AG04450 (cell line): ENCODE results near the gene CHD1L. TPM values are rescaled to one million over a fixed set of nuclear protein-coding genes. Genes with fewer than 3 reads are reported as not detected.

Experiments used
- CTCF ChIA-PET: fragments of 300-600, 350-600 bp; formaldehyde crosslinking; extraction: SDS; loops from one replicate; lab custom pipeline; 2022; ENCODE audit warnings: antibody characterized with exemption, inconsistent platforms; lab: Charles Lee
- POLR2A ChIA-PET: fragments of 350-600 bp; formaldehyde crosslinking; extraction: SDS; loops from one replicate; lab custom pipeline; 2021; ENCODE audit warnings: antibody characterized with exemption, inconsistent platforms; lab: Yijun Ruan, JAX
- DNase-seq: peaks from one replicate; pipeline ENCODE4 v3.0.0-alpha.2; 2011; ENCODE audit warnings: low read depth, low spot score
- H3K27ac ChIP-seq: one replicate; pipeline ENCODE4 v1.5.1; 2012; ENCODE audit warnings: low read depth, low read length, control low read depth
- H3K27me3 ChIP-seq: one replicate; pipeline ENCODE4 v1.6.0; 2012; ENCODE audit warnings: low read length; ENCODE audit not compliant: control insufficient read depth, insufficient read depth
- H3K4me3 ChIP-seq: 2 replicates; pipeline ENCODE4 v1.5.1; 2011; ENCODE audit warnings: mild to moderate bottlenecking, low read depth, low read length, control low read depth
- H3K9me3 ChIP-seq: 2 replicates; pipeline ENCODE4 v1.5.1; 2012; ENCODE audit warnings: low read length; ENCODE audit not compliant: control insufficient read depth, insufficient read depth
- CTCF ChIP-seq: IDR thresholded peaks from 2 replicates; pipeline ENCODE4 v1.5.1; 2011; ENCODE audit warnings: low read depth, low read length, control low read depth, inconsistent platforms
- polyA plus RNA-seq: library from polyadenylated mRNA; depleted of rRNA; stranded (reverse); fragments of >200 nt; gene quantifications from 2 replicates; pipeline ENCODE4 v1.2.3, GENCODE V29; 2011

The CHD1L gene
- polyA plus RNA-seq, 1 experiment, result 40.1 TPM

GRCh38 chr1:147260956-147261355 lies 18.5 kb downstream of the CHD1L start:
- H3K27ac ChIP-seq, result no peak overlapping the region
- no peak for TF ChIP-seq CTCF
- H3K4me3 ChIP-seq, result no peak overlapping the region
- no peaks in the 10 kb centered on the region for H3K27me3 ChIP-seq
- no peaks in the 10 kb centered on the region for H3K9me3 ChIP-seq
- no peak for DNase-seq
- POLR2A ChIA-PET, result no interaction called here
- CTCF ChIA-PET, result interaction anchor here (0.6 to 1.9 kb wide), 3 partner anchors 10 to 379 kb away, joined by 3 to 9 read pairs (median 3); partner anchors contain the start of gene CHD1L

- TF ChIP-seq CTCF, result no peak
- Histone ChIP-seq H3K27ac (no peak overlapping the region), H3K4me3 (no peak overlapping the region), H3K27me3 (no peaks in the 10 kb centered on the region), H3K9me3 (no peaks in the 10 kb centered on the region)
- DNase-seq, result peak; percentile 23
- ChIA-PET CTCF (interaction anchor here (0.5 kb wide), 1 partner anchor 112 kb away, joined by 9 read pairs; no protein-coding TSS in a partner anchor), POLR2A (no interaction called here)
These were observed 21.8 kb downstream of the CHD1L start for GRCh38 chr1:147264158-147264768.

- Histone ChIP-seq H3K4me3 (no peak overlapping the region), H3K27me3 (no peaks in the 10 kb centered on the region), H3K9me3 (no peaks in the 10 kb centered on the region), H3K27ac (no peak overlapping the region)
- no peak for DNase-seq
- CTCF ChIA-PET, result no interaction called here
- POLR2A ChIA-PET, result interaction anchor here (0.6 kb wide), 1 partner anchor 32 kb away, joined by 4 read pairs; no protein-coding TSS in a partner anchor
- no peak for TF ChIP-seq CTCF
These were observed 23.9 kb downstream of the CHD1L start for GRCh38 chr1:147266381-147266780.

GRCh38 chr1:147267711-147268110 lies 25.2 kb downstream of the CHD1L start:
- ChIA-PET POLR2A (no interaction called here), CTCF (no interaction called here)
- Histone ChIP-seq H3K4me3 (no peak overlapping the region), H3K9me3 (no peaks in the 10 kb centered on the region), H3K27ac (no peak overlapping the region), H3K27me3 (no peaks in the 10 kb centered on the region)
- no peak for DNase-seq
- no peak for TF ChIP-seq CTCF

GRCh38 chr1:147270721-147271120 lies 28.2 kb downstream of the CHD1L start:
- POLR2A ChIA-PET, result interaction anchor here (0.6 kb wide), 1 partner anchor 1080 kb away, joined by 4 read pairs; no protein-coding TSS in a partner anchor
- TF ChIP-seq CTCF, result no peak
- H3K27me3 ChIP-seq, result no peaks in the 10 kb centered on the region
- H3K27ac ChIP-seq, result no peak overlapping the region
- CTCF ChIA-PET, result interaction anchor here (1.2 to 7.4 kb wide), 3 partner anchors 10 to 118 kb away, joined by 3 to 123 read pairs (median 31); partner anchors contain the start of gene CHD1L
- DNase-seq, result no peak
- H3K9me3 ChIP-seq, result no peaks in the 10 kb centered on the region
- no peak overlapping the region for H3K4me3 ChIP-seq
